ENCODE data around the gene FZD4.
"Not testable (repeated sequence)": the region's sequence is repeated elsewhere in the genome, so short reads cannot be mapped to it uniquely, and the experiment has no call there.

Gene FZD4

DNA sequence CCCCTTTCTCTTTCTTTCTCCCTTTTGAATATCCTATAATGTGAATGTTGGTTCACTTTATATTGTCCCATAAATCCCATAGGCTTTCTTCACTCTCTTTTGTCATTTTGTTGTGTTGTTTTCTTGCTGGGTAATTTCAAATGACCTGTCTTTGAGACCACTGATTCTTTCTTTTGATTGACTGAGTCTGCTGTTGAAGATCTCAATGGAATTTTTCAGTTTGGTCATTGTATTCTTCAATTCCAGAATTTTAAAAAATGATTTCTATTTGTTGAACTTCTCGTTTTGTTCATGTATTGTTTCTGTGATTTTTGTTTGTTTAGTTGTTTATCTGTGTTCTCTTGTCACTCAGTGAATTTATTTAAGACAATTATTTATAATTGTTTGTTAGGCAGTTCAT, 17.5 kb upstream of the FZD4 start:
- no peak for DNase-seq (ENCODE audit: low spot score)

GRCh38 chr11:86969258-86969657, 14.1 kb upstream of the FZD4 start:
- DNase-seq (ENCODE audit: low spot score), result no peak

- DNase-seq (ENCODE audit: low spot score), result not testable (repeated sequence)
These were observed 12.4 kb upstream of the FZD4 start for GRCh38 chr11:86967601-86968000.

- no peak for DNase-seq (ENCODE audit: low spot score)
These were observed 2.9 kb upstream of the FZD4 start for GRCh38 chr11:86957976-86958646.

GRCh38 chr11:86956905-86957195, 1.7 kb upstream of the FZD4 start:
- DNase-seq (ENCODE audit: low spot score), result no peak

DNA sequence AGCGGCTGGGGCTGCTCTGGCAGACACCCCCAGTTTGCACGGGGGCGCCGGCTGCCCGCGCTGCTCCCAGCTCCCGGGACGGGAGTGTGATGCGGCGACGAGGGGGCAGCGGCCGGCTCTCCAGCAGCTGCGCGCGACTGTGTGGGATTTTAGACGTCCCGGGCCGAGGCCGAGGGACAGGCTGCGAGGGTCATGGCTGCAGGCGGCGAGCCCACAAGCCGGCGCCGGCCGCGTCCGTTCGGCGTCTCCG, 159 bp downstream of the FZD4 start:
- DNase-seq (ENCODE audit: low spot score), result no peak

- DNase-seq (ENCODE audit: low spot score), result peak; percentile 24
These were observed 705 bp downstream of the FZD4 start for GRCh38 chr11:86954269-86955110.

- DNase-seq (ENCODE audit: low spot score), result no peak
These were observed 2.8 kb downstream of the FZD4 start for GRCh38 chr11:86952221-86952875.

DNA sequence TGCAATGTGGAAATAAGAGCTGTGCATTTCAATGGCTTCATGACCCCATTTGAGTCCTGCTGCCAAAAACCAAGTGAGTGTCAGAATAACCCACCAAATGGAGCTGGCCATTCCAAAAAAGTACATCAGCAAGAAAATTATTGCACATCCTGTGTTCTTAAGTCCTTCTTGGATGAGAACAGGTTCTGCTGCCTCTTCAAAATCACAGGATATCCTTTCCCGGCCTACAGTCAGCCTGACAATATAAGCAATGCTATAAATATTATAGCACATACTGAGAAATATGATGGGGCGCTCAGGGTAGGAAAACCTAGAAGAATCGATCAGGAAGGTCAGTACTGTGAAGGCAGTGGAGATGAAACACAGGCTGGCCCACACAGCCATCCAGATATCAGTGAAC, 3.5 kb downstream of the FZD4 start:
- DNase-seq (ENCODE audit: low spot score), result no peak

- no peak for DNase-seq (ENCODE audit: low spot score)
These were observed 4.6 kb downstream of the FZD4 start for GRCh38 chr11:86950661-86950995.

GRCh38 chr11:86949995-86950660, 5.1 kb downstream of the FZD4 start:
- no peak for DNase-seq (ENCODE audit: low spot score)

DNA sequence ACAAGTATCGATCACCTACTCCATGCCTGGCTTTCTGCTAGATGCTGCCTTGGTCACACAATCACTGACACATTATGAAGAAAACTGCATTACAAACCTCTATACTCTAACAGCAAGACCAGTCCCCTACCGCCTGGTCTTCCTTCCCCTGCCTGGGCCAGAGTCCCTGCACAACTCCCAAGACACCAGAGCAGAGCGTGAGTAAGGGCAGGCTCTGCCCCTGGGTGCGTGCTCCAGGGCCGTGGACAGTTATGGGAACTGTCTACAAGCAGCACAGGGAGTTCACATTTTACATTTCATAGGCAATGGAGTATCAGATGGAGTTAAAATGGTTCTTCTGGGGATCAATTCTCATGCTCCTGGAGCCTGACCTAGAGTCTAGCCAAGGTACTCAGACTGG, 6.5 kb downstream of the FZD4 start:
- no peak for DNase-seq (ENCODE audit: low spot score)

GRCh38 chr11:86947541-86947940, 7.7 kb downstream of the FZD4 start:
- no peak for DNase-seq (ENCODE audit: low spot score)

DNA sequence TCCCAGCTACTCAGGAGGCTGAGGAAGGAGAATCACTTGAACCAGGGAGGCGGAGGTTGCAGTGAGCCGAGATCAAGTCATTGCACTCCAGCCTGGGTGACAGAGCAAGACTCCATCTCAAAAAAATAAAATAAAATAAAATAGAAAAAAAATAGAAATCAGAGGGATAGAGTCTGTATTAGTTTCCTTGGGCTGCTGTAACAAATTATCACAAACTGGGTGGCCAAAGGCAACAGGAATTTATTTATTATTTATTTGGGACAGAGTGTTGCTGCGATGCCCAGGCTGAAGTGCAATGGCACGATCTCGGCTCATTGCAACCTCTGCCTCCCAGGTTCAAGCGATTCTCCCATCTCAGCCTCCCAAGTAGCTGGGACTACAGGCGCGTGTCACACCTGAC, 11.7 kb downstream of the FZD4 start:
- not testable (repeated sequence) for DNase-seq (ENCODE audit: low spot score)

DNA sequence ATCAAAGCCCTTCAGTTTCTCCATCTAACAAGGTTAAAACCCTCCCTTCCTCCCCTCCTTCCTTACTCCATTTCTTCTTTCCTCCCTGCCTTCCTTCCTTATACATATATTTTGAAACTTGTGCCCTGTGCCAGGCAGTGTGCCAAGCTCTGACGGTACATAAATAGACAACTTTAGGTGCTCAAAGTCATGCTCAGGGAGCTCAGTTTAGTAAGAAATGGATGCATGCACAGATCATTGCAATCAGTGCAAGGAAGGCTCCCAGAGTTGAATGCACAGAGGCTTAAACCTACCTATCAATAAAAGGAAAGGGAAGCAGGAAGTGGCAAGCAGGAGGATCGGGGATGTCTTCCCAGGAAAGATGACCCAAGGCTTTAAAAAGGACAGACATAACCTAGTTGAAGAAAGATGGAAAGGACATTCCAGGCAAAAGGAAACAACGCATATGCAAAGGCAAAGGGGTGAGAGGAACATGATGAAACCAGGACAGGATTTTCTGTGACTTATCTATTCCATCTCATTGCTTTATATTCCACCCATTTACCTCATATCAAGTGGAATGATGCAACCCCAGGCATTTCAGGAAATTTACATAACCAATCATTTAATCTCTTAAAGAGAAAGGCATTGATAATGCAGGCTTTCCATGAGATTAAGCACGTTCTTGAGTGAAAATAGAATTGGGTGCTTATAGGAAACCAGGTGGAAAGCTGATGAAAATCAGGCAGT, 13.2 kb downstream of the FZD4 start:
- DNase-seq (ENCODE audit: low spot score), result no peak

GRCh38 chr11:86941077-86941870, 13.9 kb downstream of the FZD4 start:
- DNase-seq (ENCODE audit: low spot score), result no peak

DNA sequence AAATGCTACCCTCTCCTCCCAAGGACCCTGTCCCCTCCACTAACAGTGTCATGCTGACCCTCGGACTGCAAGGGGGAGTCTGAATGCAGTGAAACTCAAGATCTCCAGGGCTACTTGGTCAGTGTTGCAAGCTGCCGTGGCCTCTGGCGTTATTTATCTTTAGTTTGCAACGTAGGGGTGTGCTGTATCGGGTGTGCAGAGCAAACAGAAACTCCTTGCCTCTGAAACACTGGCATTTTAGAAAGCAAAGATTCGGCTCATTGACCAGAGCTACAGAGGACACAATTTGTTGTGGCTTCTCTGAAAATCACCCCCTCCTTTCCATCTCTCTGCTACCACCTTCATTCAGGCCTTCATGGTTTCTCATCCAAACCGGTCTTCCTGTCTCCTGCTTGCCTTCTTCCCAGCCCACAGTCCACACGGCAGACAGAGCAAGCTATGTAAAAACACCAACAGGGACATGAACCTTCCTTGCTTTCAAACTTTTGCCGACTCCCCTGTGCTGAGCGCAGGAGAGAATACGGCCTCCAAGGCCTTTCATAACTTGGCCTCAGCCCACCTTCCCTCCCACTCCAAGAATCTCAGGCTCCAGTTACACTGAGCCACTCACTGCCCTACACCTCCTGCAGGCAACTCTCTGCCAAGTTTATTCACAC, 14.9 kb downstream of the FZD4 start:
- DNase-seq (ENCODE audit: low spot score), result peak; percentile 37

DNA sequence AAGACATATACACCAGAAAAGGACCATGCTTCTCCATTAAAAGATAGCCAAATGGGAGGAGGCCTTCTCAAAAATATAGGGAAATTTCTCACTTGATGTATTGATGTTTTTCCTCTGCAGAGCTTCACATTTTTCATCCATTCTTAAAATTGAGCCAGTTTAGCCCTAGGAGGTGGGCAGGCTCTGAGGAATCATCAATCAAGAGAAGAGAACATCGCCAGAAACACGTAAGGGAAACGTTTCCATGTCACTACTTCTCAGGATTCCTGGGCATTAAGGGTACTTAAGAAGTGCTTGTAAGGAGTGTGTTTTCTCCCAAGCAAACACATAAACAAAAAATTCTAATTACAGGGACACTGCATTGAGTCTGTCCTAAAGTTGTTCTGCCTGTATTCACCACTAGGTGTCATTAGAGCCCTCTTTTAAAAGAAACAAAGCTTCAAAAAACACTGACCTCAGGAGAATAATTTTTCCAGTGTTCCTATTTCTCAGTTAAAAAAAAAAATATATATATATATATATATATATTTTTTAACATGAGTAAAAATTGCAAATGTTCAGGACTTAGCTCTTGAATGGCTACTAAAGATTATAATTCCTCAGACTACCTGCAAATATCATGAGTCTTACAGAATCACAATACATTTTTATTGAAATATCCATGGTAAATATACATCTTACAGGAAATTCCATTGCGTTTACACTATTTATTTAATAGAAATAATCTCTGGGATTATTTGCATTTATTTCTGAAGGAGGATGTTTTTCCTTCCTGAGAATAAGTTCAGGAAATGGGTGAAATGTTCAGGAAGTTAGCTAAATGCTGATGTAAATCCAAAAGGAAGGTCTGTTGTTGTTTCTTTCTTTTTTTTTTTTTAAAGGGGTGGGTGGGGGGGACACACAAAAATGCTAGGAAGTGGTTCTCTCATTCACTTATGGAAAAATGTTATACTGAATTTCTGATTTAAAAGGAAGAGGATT, 16.0 kb downstream of the FZD4 start:
- no peak for DNase-seq (ENCODE audit: low spot score)

DNA sequence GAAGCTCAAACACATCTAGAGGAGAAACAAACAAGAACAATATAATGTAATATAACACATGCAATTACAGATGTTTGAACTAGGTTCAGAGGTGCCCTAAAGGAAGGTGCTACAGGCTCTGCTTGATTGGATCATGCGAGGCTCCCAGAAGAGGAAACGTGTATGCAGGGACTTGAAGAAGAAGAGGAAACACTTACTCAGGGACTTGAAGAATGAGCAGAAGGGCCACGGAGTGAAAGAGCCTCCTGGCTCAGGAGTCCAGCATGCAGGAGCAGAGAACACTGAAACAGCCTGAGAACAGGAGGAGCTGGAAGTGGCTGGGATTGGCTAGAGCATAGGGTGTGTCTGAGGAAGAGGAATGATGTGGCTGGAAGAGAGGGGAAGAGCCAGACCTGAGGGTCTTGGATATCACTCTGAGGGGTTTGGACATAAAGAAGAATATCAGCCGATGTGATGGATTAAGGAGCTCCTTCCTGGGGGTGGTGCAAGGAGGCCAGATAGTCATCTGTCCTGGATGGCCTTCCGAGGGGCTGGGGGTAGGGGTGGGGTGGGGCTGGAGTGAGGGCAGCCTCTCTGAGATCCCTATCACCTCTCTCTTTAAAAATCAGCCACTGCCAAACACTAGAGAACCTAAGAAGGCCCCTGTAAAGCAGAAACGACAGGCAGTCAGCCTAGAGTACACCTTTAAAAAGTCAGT, 16.8 kb downstream of the FZD4 start:
- no peak for DNase-seq (ENCODE audit: low spot score)

Data from hepatic stellate cell (primary cell).